HFFc6 (cell line): ENCODE data around the gene ARHGAP40. TPM values are rescaled to one million over a fixed set of nuclear protein-coding genes. Genes with fewer than 3 reads are reported as not detected.

Source experiments
- DNase-seq: peaks from one replicate; pipeline ENCODE4 v3.0.0-alpha.2; 2018
- H3K27ac Mint-ChIP-seq: 2 replicates; pipeline ENCODE4 v1.8.0; 2020; ENCODE audit warnings: mild to moderate bottlenecking, mixed read lengths
- H3K27me3 Mint-ChIP-seq: 2 replicates; pipeline ENCODE4 v1.8.0; 2021; ENCODE audit warnings: mild to moderate bottlenecking, moderate library complexity, mixed read lengths; ENCODE audit not compliant: insufficient read depth
- H3K36me3 Mint-ChIP-seq: 2 replicates; pipeline ENCODE4 v1.8.0; 2021; ENCODE audit warnings: low read depth, mixed read lengths
- H3K4me1 Mint-ChIP-seq: 2 replicates; pipeline ENCODE4 v1.8.0; 2020; ENCODE audit warnings: low read depth, mixed read lengths
- H3K4me3 Mint-ChIP-seq: 2 replicates; pipeline ENCODE4 v1.8.0; 2020; ENCODE audit warnings: mild to moderate bottlenecking, moderate library complexity, mixed read lengths
- H3K9me3 Mint-ChIP-seq: 2 replicates; pipeline ENCODE4 v1.8.0; 2020; ENCODE audit warnings: mild to moderate bottlenecking, mixed read lengths
- total RNA-seq, 6 experiments: library from RNA; stranded (reverse); fragmentation: NEBNext Ultra II Directional; extraction: Animal tissue kit (Norgen Biotek cat#: 25700); gene quantifications; 2 replicates in 1 of 6; 3 replicates in 5 of 6; pipeline ENCODE4 v1.2.3, GENCODE V29; 2021
- TF ChIP-seq, protein P1 (sequence below): fragments of 200-600 bp; sonication (generic); IDR thresholded peaks from 2 replicates; pipeline ENCODE4 v1.5.0; 2021; ENCODE audit warnings: antibody characterized with exemption, mild to moderate bottlenecking

The ARHGAP40 gene
- total RNA-seq, 6 experiments from 2014 or later, result 0.09 to 0.75 (median 0.48) TPM; not detected in 1

DNA sequence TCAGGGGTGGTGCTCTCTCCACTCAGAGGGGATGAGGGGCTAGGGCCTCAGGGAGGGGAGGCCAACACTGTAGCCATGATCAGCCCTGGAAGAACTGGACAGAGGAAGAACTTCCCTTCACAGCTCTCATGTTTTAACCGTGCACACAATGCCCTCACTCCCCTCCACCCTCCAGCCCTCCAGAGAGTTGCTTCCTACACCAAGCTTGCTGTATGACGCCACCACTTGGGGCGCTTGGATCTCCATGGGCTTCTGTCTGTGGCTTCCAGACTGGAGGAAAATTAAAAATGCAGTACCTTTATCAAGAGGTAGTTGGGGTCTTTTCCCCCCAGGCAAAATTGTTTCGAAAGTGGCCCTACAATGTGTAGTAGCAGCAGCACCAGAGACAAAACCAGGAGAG is 48.4 kb downstream of the ARHGAP40 start:
- TF ChIP-seq, protein P1, sequence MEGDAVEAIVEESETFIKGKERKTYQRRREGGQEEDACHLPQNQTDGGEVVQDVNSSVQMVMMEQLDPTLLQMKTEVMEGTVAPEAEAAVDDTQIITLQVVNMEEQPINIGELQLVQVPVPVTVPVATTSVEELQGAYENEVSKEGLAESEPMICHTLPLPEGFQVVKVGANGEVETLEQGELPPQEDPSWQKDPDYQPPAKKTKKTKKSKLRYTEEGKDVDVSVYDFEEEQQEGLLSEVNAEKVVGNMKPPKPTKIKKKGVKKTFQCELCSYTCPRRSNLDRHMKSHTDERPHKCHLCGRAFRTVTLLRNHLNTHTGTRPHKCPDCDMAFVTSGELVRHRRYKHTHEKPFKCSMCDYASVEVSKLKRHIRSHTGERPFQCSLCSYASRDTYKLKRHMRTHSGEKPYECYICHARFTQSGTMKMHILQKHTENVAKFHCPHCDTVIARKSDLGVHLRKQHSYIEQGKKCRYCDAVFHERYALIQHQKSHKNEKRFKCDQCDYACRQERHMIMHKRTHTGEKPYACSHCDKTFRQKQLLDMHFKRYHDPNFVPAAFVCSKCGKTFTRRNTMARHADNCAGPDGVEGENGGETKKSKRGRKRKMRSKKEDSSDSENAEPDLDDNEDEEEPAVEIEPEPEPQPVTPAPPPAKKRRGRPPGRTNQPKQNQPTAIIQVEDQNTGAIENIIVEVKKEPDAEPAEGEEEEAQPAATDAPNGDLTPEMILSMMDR, result no peak
- no peaks in the 10 kb centered on the region for H3K9me3 Mint-ChIP-seq
- H3K36me3 Mint-ChIP-seq, result no peaks in the 10 kb centered on the region
- no peak for DNase-seq
- H3K4me1 Mint-ChIP-seq, result peaks cover 7% of the 10 kb centered on the region
- H3K4me3 Mint-ChIP-seq, result no peak overlapping the region
- no peak overlapping the region for H3K27ac Mint-ChIP-seq
- peaks cover 13% of the 10 kb centered on the region for H3K27me3 Mint-ChIP-seq

DNA sequence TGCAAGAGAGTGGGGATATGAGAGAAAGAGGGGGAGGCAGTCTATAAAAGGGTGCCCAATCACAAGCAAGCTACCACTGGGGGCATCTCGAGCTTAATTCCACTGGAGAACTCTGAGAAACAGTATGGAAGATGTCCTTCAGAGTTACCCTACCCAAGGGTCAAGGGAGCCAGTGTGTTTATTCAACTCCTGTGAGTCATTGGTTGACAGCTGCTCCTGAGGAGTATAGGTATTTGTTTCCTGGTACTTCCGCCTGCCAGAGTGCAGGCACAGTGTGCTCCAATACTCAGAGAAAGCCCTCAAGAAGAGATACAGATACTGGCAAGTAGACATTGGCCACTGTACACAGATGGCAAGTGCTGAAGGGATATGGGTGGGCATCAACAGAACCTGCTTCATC is 49.5 kb downstream of the ARHGAP40 start:
- Mint-ChIP-seq H3K27me3 (peaks cover 12% of the 10 kb centered on the region), H3K36me3 (no peaks in the 10 kb centered on the region), H3K9me3 (no peaks in the 10 kb centered on the region), H3K27ac (no peak overlapping the region), H3K4me3 (no peak overlapping the region), H3K4me1 (peaks cover 7% of the 10 kb centered on the region)
- no peak for DNase-seq
- TF ChIP-seq, protein P1, result no peak

DNA sequence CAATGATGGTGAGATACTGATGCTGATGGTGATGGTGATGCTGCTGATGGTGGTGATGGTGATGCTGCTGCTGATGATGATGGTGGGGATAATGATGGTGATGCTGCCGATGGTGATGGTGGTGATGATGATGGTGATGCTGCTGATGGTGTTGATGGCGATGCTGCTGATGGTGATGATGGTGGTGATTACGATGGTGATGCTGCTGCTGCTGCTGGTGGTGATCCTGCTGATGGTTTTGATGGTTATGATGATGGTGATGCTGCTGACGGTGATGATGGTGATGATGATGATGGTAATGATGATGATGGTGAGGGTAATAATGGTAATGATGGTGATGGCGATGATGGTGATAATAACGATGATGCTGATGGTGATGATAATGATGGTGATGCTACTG is 50.0 kb downstream of the ARHGAP40 start:
- no peaks in the 10 kb centered on the region for H3K36me3 Mint-ChIP-seq
- DNase-seq, result no peak
- no peak overlapping the region for H3K4me3 Mint-ChIP-seq
- TF ChIP-seq, protein P1, result no peak
- peaks cover 12% of the 10 kb centered on the region for H3K27me3 Mint-ChIP-seq
- peaks cover 3% of the 10 kb centered on the region for H3K4me1 Mint-ChIP-seq
- no peak overlapping the region for H3K27ac Mint-ChIP-seq
- H3K9me3 Mint-ChIP-seq, result no peaks in the 10 kb centered on the region

DNA sequence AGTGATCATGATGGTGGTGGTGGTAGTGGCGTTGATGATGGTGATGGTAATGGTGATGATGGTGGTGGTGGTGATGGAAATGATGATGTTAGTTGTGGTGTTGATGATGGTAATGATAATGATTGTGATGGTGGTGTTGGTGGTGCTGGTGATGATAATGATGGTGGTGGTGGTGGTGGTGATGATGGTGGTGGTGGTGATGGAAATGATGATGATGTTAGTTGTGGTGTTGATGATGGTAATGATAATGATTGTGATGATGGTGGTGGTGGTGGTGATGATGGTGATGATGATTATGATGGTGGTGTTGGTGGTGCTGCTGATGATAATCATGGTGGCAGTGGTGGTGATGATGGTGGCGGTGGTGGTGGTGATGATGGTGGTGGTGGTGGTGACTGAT is 51.4 kb downstream of the ARHGAP40 start:
- Mint-ChIP-seq H3K9me3 (no peaks in the 10 kb centered on the region), H3K4me1 (no peaks in the 10 kb centered on the region), H3K27me3 (peaks cover 11% of the 10 kb centered on the region)

DNA sequence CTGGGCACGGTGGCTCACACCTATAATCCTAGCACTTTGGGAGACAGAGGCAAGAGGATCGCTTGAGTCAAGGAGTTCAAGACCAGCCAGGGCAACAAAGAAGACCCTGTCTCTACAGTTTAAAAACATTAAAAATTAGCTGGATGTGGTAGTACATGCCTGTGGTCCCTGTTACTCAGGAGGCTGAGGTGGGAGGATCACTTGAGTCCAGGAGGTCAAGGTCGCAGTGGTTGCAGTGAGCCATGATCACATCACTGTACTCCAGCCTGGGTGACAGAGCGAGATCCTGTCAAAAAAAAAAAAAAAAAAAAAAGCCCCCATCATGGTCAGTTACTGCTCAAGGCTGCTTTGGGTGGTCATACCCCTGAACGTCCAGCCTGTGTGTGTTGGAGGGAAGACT is 55.8 kb downstream of the ARHGAP40 start:
- Mint-ChIP-seq H3K4me3 (no peak overlapping the region), H3K27ac (no peak overlapping the region), H3K4me1 (no peaks in the 10 kb centered on the region), H3K27me3 (peaks cover 21% of the 10 kb centered on the region), H3K9me3 (no peaks in the 10 kb centered on the region), H3K36me3 (no peaks in the 10 kb centered on the region)
- TF ChIP-seq, protein P1, result no peak
- DNase-seq, result no peak

More for the DNA sequence above, 51.4 kb downstream of the ARHGAP40 start:
- H3K36me3 Mint-ChIP-seq, result no peaks in the 10 kb centered on the region
- TF ChIP-seq, protein P1, result no peak
- no peak overlapping the region for H3K4me3 Mint-ChIP-seq
- DNase-seq, result no peak
- no peak overlapping the region for H3K27ac Mint-ChIP-seq
